Stomach (tissue), 9 donors: ENCODE results near the gene LRRC27. TPM values are rescaled to one million over a fixed set of nuclear protein-coding genes. Genes with fewer than 3 reads are reported as not detected.

Experiments
- DNase-seq, 2 donors: peaks; one replicate each; pipeline versions ENCODE4 v3.0.0 to v3.0.0-alpha.2; 2013 to 2019
- H3K27ac ChIP-seq, 5 donors: fragments of 200-600 bp in 4 of 5; sonication (generic) in 4 of 5; one replicate each; pipeline ENCODE4 v1.5.1; 2013 to 2019; ENCODE audit warnings: mild to moderate bottlenecking in 1 of 5, moderate library complexity in 1 of 5
- H3K27me3 ChIP-seq, 3 donors: fragments of 200-600 bp; sonication (generic); one replicate each; pipeline ENCODE4 v1.5.1; 2017 to 2019; ENCODE audit warnings: mixed run types in 1 of 3
- H3K36me3 ChIP-seq, 4 donors: fragments of 200-600 bp; sonication (generic); 1 replicate in 3 of 4; 2 replicates in 1 of 4; pipeline ENCODE4 v1.5.1; 2016 to 2019
- H3K4me1 ChIP-seq, 4 donors: fragments of 200-600 bp; sonication (generic); one replicate each; pipeline ENCODE4 v1.5.1; 2016 to 2019
- H3K4me3 ChIP-seq, 4 donors: fragments of 200-600 bp; sonication (generic) in 3 of 4; one replicate each; pipeline ENCODE4 v1.5.1; 2016 to 2019; ENCODE audit warnings: mild to moderate bottlenecking in 1 of 4
- H3K9me3 ChIP-seq, 4 donors: fragments of 200-600 bp; sonication (generic); one replicate each; pipeline ENCODE4 v1.5.1; 2016 to 2019
- EP300 ChIP-seq: sonication (generic); formaldehyde crosslinking; IDR thresholded peaks from one replicate; pipeline ENCODE4 v1.6.1; 2017; ENCODE audit warnings: antibody characterized with exemption
- POLR2A ChIP-seq, 4 donors: fragments of 450-650 bp; IDR thresholded peaks; one replicate each; pipeline ENCODE4 v1.6.1; 2016; ENCODE audit warnings: antibody characterized with exemption in 4 of 4, control low read depth in 2 of 4, mild to moderate bottlenecking in 1 of 4, moderate library complexity in 1 of 4
- POLR2AphosphoS5 ChIP-seq, 3 donors: sonication (generic); formaldehyde crosslinking; IDR thresholded peaks; one replicate each; pipeline ENCODE4 v1.6.1; 2016; ENCODE audit warnings: antibody characterized with exemption in 3 of 3
- WGBS, 5 donors: extraction: QIAGEN DNeasy Blood & Tissue Kit in 3 of 5; methylation state at CpG; one replicate each; pipeline versions ENCODE4 v1.1.5 to v1.1.7; 2013 to 2018; 5-methylcytosine and 5-hydroxymethylcytosine counted together
- intact Hi-C: fragments of 100-400 bp; cut with DNase I; formaldehyde crosslinking; loops from one replicate; pipeline ENCODE4 v1.15.1; 2023; ENCODE audit warnings: low total_unique reads
- polyA plus RNA-seq, 3 donors: library from polyadenylated mRNA; stranded (reverse); fragments of 200-250 nt; gene quantifications; one replicate each; pipeline ENCODE4 v1.2.3, GENCODE V29; 2013
- total RNA-seq, 5 donors: library from RNA; depleted of rRNA; stranded (reverse); fragments of >200 nt; gene quantifications; one replicate each; pipeline versions ENCODE4 v1.1.0 to v1.2.3, GENCODE V29; 2014 to 2016
- TF ChIP-seq, protein P1 (sequence below), 7 experiments: fragments of 450-650 bp in 4 of 7; fragments of 200-600 bp in 3 of 7; sonication (generic) in 3 of 7; IDR thresholded peaks; one replicate each; pipeline ENCODE4 v1.5.1; 2016 to 2019; ENCODE audit warnings: antibody characterized with exemption in 7 of 7, control low read depth in 2 of 7, mild to moderate bottlenecking in 1 of 7
- donor health status: healthy with polysubstance abuse.
- donor health status: Bipolar disorder and iron deficiency.
- donor health status: healthy.

The LRRC27 gene
- total and polyA plus RNA-seq, 8 donors: 4.2 to 31.3 (median 11.1) TPM

DNA sequence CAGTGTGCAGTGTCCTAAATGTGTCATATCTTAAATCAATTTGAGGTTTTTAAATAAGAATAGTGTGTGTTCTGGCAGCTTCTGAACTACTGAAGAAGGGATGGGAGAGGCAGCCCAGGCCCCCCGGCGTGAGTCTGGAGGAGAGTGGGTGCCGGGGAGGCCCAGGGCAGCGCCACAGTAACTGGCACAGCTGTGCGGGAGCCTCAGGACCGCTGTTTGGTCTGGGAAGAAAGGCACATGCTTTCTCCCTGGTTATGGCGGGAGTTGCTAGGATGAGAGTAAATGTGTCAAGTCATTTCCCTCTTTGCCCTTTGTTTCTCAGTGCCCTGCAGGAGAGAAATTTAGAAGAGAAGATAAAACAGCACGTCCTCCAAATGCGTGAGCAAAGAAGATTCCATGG is 33.1 kb downstream of the LRRC27 start:
- Histone ChIP-seq H3K36me3 (peaks cover 0 to 79% (median 40%) of the 10 kb centered on the region in 4 donors), H3K4me3 (no peak overlapping the region), H3K27me3 (no peaks in the 10 kb centered on the region), H3K4me1 (no peaks in the 10 kb centered on the region), H3K9me3 (no peaks in the 10 kb centered on the region), H3K27ac (no peak overlapping the region)
- TF ChIP-seq POLR2AphosphoS5 (IDR thresholded peaks at IDR 0.05): no peak
- no peak for TF ChIP-seq POLR2A (IDR thresholded peaks at IDR 0.05)
- TF ChIP-seq, protein P1, sequence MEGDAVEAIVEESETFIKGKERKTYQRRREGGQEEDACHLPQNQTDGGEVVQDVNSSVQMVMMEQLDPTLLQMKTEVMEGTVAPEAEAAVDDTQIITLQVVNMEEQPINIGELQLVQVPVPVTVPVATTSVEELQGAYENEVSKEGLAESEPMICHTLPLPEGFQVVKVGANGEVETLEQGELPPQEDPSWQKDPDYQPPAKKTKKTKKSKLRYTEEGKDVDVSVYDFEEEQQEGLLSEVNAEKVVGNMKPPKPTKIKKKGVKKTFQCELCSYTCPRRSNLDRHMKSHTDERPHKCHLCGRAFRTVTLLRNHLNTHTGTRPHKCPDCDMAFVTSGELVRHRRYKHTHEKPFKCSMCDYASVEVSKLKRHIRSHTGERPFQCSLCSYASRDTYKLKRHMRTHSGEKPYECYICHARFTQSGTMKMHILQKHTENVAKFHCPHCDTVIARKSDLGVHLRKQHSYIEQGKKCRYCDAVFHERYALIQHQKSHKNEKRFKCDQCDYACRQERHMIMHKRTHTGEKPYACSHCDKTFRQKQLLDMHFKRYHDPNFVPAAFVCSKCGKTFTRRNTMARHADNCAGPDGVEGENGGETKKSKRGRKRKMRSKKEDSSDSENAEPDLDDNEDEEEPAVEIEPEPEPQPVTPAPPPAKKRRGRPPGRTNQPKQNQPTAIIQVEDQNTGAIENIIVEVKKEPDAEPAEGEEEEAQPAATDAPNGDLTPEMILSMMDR (IDR thresholded peaks at IDR 0.05): no peak
- no peak for TF ChIP-seq EP300
- WGBS, 5 donors: 85 to 93% (median 87%) methylated on average over 9 of the region's 9 CpGs
- intact Hi-C loops: no loop called here
- DNase-seq: no peak

GRCh38 chr10:132366006-132366405 is 34.0 kb downstream of the LRRC27 start:
- no peak overlapping the region for H3K27ac ChIP-seq
- TF ChIP-seq, protein P1 (IDR thresholded peaks at IDR 0.05): no peak
- no peak for TF ChIP-seq POLR2A (IDR thresholded peaks at IDR 0.05)
- TF ChIP-seq EP300: no peak
- TF ChIP-seq POLR2AphosphoS5 (IDR thresholded peaks at IDR 0.05): no peak
- H3K36me3 ChIP-seq: peaks cover 0 to 79% (median 40%) of the 10 kb centered on the region in 4 donors
- intact Hi-C loops: no loop called here
- 85 to 96% (median 94%) methylated on average over 7 to 8 of the region's 8 CpGs for WGBS, 5 donors
- no peak for DNase-seq
- no peaks in the 10 kb centered on the region for H3K27me3 ChIP-seq
- no peaks in the 10 kb centered on the region for H3K4me1 ChIP-seq
- H3K9me3 ChIP-seq: no peaks in the 10 kb centered on the region
- no peak overlapping the region for H3K4me3 ChIP-seq

DNA sequence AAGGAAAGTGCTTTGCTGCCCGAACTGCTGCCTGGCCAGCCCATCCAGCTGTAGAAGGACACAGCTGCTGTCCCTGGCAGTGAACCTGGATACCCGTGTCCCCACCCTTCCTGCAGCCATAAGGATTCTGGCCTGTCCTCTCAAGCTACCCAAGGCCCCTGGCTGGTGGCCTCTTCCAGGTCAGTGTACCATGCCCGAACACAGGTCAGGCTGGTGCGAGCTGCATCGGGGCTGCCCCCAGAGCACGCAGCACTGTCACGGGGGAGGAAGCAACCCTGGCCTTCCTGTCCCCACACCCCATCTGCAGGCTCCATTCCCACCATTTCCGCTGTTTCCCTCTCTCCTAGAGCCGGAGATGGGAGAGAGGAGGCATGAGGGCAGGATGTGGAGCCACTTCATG is 34.5 kb downstream of the LRRC27 start:
- DNase-seq: no peak
- no peaks in the 10 kb centered on the region for H3K27me3 ChIP-seq
- no peak for TF ChIP-seq EP300
- intact Hi-C loops: no loop called here
- 73 to 89% (median 84%) methylated on average over 9 of the region's 9 CpGs for whole genome bisulfite sequencing, 5 donors
- no peaks in the 10 kb centered on the region for H3K4me1 ChIP-seq
- H3K9me3 ChIP-seq: no peaks in the 10 kb centered on the region
- no peak overlapping the region for H3K27ac ChIP-seq
- no peak overlapping the region for H3K4me3 ChIP-seq
- peaks cover 0 to 76% (median 37%) of the 10 kb centered on the region in 4 donors for H3K36me3 ChIP-seq

- no peak for DNase-seq
- TF ChIP-seq POLR2AphosphoS5 (IDR thresholded peaks at IDR 0.05): no peak
- no peak for TF ChIP-seq EP300
- TF ChIP-seq POLR2A (IDR thresholded peaks at IDR 0.05): no peak
- TF ChIP-seq, protein P1 (IDR thresholded peaks at IDR 0.05): no peak
- Histone ChIP-seq H3K4me3 (no peak overlapping the region), H3K36me3 (peaks cover 0 to 57% (median 27%) of the 10 kb centered on the region in 4 donors), H3K27ac (no peak overlapping the region), H3K27me3 (no peaks in the 10 kb centered on the region), H3K9me3 (no peaks in the 10 kb centered on the region), H3K4me1 (no peaks in the 10 kb centered on the region)
- 71 to 98% (median 95%) methylated on average over 4 of the region's 4 CpGs for WGBS, 5 donors
- intact Hi-C loops: no loop called here
Observed at GRCh38 chr10:132368391-132368790, 36.4 kb downstream of the LRRC27 start.

- Histone ChIP-seq H3K27me3 (no peaks in the 10 kb centered on the region), H3K36me3 (peaks cover 0 to 51% (median 24%) of the 10 kb centered on the region in 4 donors), H3K27ac (no peak overlapping the region), H3K4me3 (no peak overlapping the region), H3K9me3 (no peaks in the 10 kb centered on the region), H3K4me1 (no peaks in the 10 kb centered on the region)
- WGBS, 5 donors: 76 to 84% (median 81%) methylated on average over 9 of the region's 9 CpGs
- no peak for DNase-seq
- TF ChIP-seq, protein P1 (IDR thresholded peaks at IDR 0.05): no peak
- TF ChIP-seq POLR2AphosphoS5 (IDR thresholded peaks at IDR 0.05): no peak
- TF ChIP-seq POLR2A (IDR thresholded peaks at IDR 0.05): no peak
- TF ChIP-seq EP300: no peak
- intact Hi-C loops: no loop called here
Observed at GRCh38 chr10:132368881-132369635, 37.1 kb downstream of the LRRC27 start.
